Measurements from ENCODE around the gene KCNH2. TPM values are rescaled to one million over a fixed set of nuclear protein-coding genes. Genes with fewer than 3 reads are reported as not detected.
A peak's percentile ranks its signal among the peaks of the same experiment; 100 is the strongest.

Gene KCNH2
- total RNA-seq, 4 donors from 2014 or later = 2.4 to 8.5 (median 3.4) TPM

DNA sequence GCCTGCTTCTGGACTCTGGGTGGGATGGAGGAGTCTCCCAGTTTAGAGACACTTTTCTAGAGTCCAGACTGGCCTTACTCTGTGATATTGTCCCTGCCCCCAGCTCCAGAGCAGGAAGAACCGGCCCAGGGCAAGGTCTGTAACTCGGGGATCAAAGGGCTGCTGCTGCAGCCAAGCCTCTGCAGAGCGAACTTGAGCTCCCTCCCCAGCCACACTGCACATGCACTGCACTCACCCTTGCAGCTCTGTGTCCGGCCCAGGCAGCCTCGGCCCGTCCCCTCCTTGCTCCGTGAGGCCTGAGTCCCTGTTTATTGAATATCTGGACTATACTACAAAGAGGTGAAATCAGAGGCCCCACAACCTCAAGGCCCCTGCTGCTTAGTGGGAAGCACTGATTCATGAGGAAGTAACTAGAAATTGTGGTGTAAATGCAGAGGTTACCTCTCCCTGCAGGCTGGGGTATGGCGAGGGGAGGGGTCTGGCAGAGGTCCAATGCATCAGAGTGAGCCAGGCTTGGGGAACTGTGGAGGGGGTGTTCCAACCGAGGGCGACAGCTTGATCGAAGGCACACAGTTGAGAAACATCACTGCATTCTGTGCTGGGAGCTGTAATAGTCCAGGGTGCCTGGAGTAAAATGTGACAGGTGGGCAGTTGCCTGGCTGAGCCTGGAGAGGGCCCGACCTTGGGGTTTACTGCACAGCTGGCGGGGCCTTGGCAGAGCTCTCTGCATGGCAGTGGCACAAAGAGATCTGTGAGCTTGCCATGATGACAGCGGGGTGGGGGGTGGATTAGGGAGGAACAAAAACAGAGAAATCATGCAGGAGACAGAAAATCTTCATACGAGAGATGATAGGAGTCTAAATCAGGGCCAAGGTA is 76.7 kb downstream of the KCNH2 start:
- peaks cover 6 to 55% (median 14%) of the 10 kb centered on the region in 4 donors for H3K4me1 ChIP-seq
- peak in 2 of 3 donors; percentile 81 to 85 for DNase-seq

DNA sequence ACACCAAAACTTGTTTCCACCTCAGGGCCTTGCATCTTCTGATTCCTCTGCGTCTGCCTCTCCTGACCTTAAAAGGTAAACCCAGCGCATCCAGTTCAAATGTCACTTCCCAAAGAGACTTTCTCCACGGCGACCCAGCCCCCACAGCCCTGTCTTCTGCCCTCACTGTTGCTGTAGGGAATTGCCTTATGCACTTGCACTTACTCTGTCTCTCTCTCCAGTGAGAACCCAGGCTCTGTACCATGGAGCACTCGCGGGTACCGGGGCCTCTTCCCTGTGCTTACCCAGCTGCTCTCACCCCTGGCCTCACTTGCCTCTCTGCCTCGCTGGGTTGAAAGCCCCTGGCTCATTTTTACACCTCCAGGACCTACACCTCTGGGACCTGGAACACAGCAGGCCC is 77.4 kb downstream of the KCNH2 start:
- no peaks in the 10 kb centered on the region for H3K9me3 ChIP-seq
- no peaks in the 10 kb centered on the region for H3K36me3 ChIP-seq
- H3K27ac ChIP-seq = peak overlapping the region in 3 of 4 donors; percentile 67 to 86 (median 72)
- peaks cover 6 to 55% (median 16%) of the 10 kb centered on the region in 4 donors for H3K4me1 ChIP-seq
- no peak for TF ChIP-seq POLR2A (IDR thresholded peaks at IDR 0.05)
- TF ChIP-seq, protein P1, sequence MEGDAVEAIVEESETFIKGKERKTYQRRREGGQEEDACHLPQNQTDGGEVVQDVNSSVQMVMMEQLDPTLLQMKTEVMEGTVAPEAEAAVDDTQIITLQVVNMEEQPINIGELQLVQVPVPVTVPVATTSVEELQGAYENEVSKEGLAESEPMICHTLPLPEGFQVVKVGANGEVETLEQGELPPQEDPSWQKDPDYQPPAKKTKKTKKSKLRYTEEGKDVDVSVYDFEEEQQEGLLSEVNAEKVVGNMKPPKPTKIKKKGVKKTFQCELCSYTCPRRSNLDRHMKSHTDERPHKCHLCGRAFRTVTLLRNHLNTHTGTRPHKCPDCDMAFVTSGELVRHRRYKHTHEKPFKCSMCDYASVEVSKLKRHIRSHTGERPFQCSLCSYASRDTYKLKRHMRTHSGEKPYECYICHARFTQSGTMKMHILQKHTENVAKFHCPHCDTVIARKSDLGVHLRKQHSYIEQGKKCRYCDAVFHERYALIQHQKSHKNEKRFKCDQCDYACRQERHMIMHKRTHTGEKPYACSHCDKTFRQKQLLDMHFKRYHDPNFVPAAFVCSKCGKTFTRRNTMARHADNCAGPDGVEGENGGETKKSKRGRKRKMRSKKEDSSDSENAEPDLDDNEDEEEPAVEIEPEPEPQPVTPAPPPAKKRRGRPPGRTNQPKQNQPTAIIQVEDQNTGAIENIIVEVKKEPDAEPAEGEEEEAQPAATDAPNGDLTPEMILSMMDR (IDR thresholded peaks at IDR 0.05) = no peak
- H3K27me3 ChIP-seq = no peaks in the 10 kb centered on the region
- no peak for DNase-seq
- H3K4me3 ChIP-seq = peak overlapping the region in 1 of 4 donors; percentile 15

More for the DNA sequence above, 76.7 kb downstream of the KCNH2 start:
- no peaks in the 10 kb centered on the region for H3K9me3 ChIP-seq
- H3K27ac ChIP-seq = peak overlapping the region in 3 of 4 donors; percentile 67 to 86 (median 72)
- peak in 1 of 2 donors; percentile 11 for TF ChIP-seq POLR2A (IDR thresholded peaks at IDR 0.05)
- TF ChIP-seq, protein P1 (IDR thresholded peaks at IDR 0.05) = no peak
- H3K4me3 ChIP-seq = peak overlapping the region in 1 of 4 donors; percentile 15
- no peaks in the 10 kb centered on the region for H3K27me3 ChIP-seq
- no peaks in the 10 kb centered on the region for H3K36me3 ChIP-seq

DNA sequence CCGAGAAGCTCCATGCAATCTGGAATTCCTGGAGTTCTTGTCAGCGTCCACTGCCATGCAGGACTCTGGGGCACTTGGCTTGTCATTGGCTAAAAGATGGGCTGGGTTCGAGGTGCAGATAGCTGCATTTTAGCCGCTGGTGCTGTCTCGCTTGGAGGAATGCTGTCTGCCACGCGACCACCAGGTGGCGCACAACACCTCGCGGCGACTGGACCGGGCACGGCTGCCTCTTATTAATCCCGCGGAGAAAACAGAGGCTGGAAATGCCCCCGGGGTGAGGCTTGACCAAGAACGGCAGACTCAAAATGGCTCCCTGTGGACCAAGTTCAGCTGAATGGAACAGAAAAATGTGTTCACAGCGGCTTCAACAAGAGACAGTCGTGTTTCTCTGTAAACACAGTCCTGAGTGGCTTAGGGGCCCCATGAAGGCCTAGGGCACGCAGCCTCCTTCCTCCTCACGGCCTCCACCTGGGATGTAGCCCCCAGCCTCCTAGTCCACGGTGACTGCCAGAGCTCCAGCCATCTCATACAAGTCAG is 79.6 kb downstream of the KCNH2 start:
- Histone ChIP-seq H3K4me3 (peak overlapping the region in 1 of 4 donors; percentile 2), H3K27ac (peak overlapping the region in 2 of 4 donors; percentile 57 to 75), H3K27me3 (no peaks in the 10 kb centered on the region), H3K36me3 (no peaks in the 10 kb centered on the region), H3K9me3 (no peaks in the 10 kb centered on the region), H3K4me1 (peaks cover 6 to 46% (median 11%) of the 10 kb centered on the region in 4 donors)
- peak; percentile 80 to 92 (median 88) for DNase-seq
- TF ChIP-seq, protein P1 (IDR thresholded peaks at IDR 0.05) = peak; percentile 89 to 95 (median 94)
- no peak for TF ChIP-seq POLR2A (IDR thresholded peaks at IDR 0.05)

DNA sequence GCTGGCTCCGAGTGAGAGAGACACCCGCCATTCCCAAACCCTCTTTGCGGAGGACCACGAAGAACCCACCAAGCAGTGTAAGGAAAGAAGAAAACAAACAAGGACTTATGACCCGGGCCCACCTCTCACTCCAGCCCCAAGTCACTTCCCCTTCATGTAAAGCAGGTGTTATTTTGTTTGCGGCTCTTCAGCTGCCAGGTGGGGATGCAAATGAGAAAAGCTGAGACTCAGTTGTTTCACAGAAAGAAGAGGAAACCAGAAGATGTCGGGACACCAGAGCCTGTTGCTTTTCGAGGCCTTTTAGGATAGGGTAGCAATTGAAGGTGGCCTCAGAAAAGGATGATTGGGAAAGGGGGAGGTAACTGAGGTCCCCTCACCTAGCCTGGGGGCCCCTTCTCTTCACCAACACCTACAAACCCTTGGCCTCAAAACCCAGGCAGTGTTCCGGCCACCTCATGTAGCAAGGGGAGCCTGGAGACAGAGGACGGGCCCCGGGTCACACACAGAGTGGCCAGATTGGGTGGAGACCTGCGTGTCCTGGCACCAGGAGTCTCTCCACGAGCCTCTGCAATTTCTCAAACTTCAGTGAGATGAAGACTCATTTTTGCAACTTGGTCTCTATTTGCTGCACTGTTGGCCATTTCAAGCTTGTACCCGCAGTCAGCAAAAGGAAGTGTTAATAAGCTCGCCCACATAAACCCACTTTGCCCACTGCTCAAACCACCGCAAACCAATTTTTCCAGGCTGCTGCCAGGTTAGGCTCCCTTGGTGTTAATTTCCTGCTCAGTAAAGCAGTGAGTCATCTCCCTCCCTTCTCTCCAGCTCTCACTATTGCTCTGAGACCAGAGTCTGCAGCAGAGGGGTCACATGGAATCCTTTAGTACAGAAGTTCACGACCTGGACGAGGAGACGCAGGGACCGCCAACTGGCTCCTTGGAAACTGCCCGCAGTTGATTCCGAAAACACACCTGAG is 80.3 kb downstream of the KCNH2 start:
- H3K36me3 ChIP-seq = no peaks in the 10 kb centered on the region
- peak overlapping the region in 1 of 4 donors; percentile 2 for H3K4me3 ChIP-seq
- DNase-seq = peak in 2 of 3 donors; percentile 69 to 70
- TF ChIP-seq, protein P1 (IDR thresholded peaks at IDR 0.05) = no peak
- no peak for TF ChIP-seq POLR2A (IDR thresholded peaks at IDR 0.05)
- peaks cover 6 to 40% (median 9%) of the 10 kb centered on the region in 4 donors for H3K4me1 ChIP-seq
- no peaks in the 10 kb centered on the region for H3K9me3 ChIP-seq
- H3K27me3 ChIP-seq = no peaks in the 10 kb centered on the region
- H3K27ac ChIP-seq = peak overlapping the region in 3 of 4 donors; percentile 3 to 75 (median 63)
